Stimulated activated CD8-positive, alpha-beta memory T cell treated with anti-CD3 and anti-CD28 coated beads, Interleukin-15, amount 100 ng/mL, for 48 hours (primary cell): ENCODE data around the gene SARS2.
"Not testable (repeated sequence)": the region's sequence is repeated elsewhere in the genome, so short reads cannot be mapped to it uniquely, and the experiment has no call there.

ENCODE experiments used
- DNase-seq, 2 donors: peaks; one replicate each; pipeline ENCODE4 v3.0.0-alpha.2; 2020; ENCODE audit warnings: low read depth in 2 of 2

Gene SARS2

DNA sequence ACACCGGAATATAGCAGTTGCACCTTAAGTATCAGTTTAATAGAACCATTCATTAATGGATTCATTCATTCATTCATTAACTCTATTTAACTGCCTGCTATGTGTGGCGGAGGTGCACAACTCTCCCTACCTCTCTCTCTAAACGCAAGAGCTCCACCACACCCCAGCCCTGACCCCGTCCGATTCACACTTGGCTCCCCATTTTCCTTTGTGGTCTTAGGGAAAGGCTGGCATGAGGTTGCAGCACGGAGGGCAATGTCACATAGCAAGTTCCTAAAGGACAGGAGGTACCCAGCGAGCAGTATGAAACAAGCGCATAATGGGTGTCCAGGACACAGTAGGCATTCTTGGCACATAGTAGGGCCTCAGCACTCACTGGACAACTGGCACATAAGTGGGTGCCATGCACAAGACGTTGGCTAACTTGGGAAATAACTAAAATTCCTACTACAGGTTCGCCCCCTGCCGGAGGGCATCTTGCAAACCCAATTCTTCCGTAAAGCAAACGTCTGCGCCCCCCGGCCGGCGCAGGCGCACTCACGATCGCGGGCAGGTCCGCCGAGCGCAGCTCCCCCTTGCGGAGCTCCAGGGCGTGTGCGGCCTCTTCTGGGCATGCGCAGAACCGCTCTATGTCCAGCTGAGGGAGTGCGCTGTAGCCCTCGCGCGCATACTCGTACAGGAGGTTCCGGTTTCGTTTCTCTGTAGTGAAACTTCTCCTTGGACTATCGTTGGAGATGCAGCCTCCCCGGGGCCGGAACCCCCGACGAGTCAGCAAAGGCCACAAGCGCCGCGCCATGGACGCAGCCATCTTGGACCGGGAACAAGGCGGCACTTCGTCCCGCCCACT is at the start of gene SARS2:
SARS2 (minus strand) TSS at position 835 of the 847 bp plus-strand sequence; CDS start at position 808, 27 bp downstream.
- peak; percentile 82 to 85 for DNase-seq

- DNase-seq = no peak
These were observed 49.2 kb upstream of the SARS2 start for GRCh38 chr19:38979812-38980211.

- no peak for DNase-seq
These were observed 47.7 kb upstream of the SARS2 start for GRCh38 chr19:38978326-38978689.

GRCh38 chr19:38977445-38978325 is 47.1 kb upstream of the SARS2 start:
- peak; percentile 65 to 76 for DNase-seq

DNA sequence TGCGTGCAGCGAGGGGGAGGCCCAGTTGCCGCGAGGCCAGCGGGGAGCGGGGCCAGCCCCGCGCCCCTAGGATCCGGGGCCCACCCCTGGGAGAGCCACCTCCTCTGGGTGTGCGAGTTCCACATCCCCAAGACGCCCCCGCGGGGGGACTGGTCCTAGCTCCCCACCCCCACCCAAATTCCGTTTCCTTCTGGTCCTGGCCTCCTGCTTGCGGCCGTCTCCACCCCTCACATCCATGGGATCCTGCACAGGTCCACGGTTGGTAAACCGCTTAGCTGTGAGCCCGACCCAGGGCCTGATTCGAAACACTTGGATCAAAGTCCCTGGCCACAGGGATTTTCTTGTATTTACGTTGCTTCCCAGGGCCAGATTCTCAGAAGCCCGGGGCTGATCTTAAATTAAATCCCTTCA is 45.3 kb upstream of the SARS2 start:
- DNase-seq = no peak

DNA sequence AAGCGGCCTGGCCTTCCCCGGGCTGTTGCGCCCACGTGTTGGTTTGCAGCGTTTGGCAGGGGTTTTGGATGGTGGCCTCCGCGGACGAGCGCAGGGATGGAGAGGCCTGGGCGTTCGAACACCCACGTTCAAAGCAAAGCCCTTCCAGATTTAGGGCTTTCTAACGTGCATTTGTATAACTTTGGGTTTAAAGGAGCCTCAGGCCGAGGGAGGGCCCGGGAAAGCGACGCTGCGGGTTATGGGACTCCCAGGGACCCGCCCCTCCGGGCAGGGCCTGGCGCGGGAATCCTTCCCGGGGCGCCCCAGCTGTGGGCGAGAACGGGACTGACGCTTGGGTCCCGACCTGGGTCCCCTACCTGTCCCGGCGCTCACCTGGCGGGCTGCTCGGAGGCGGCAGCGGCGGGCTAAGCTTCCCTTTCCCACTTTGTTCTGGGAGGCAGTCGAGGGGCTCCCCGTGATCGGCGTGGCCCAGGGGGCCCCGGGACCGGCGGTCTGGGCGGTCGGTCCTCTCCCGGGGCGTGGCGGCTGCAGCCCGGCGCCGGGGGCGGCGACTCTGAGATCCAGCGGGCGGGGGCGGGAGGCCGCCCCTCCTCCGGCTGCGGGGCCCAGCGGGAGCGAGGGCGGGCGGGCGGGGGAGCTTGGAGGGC is 44.8 kb upstream of the SARS2 start, which contains the start of gene FBXO17:
FBXO17 (minus strand) TSS at position 529 of the 647 bp plus-strand sequence. CDS start 25,423 bp downstream, outside the sequence.
- no peak for DNase-seq

DNA sequence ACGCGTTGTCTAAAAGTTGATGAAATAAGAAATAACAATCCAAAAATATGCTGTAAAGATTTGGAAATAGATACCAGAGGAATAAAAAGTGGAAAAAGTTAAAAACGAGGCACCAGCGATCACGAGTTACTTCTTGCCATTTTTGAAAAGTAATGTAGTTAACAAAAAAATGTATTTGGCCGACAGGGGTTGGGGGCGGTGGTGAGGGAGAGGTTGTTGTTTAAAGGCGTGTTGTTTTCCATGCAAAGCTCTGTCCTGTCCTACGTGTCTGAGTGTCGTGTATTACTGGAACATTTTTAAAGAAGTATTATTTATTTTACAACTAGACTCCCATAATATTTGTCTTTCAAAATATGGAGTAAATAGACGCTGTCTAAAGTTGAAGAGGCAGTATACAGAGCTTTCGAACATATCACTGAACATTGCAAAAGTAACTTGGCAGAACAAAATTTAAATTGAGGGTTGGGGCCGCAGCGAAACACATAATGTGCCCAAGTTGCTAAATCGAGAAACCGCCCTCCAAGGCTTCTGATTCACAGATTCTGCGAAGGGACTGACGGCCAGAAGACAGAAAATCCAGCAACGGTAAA is 44.2 kb upstream of the SARS2 start:
- DNase-seq = no peak

- no peak for DNase-seq
These were observed 41.1 kb upstream of the SARS2 start for GRCh38 chr19:38971672-38972071.

GRCh38 chr19:38970664-38971532 is 40.3 kb upstream of the SARS2 start:
- DNase-seq = no peak

DNA sequence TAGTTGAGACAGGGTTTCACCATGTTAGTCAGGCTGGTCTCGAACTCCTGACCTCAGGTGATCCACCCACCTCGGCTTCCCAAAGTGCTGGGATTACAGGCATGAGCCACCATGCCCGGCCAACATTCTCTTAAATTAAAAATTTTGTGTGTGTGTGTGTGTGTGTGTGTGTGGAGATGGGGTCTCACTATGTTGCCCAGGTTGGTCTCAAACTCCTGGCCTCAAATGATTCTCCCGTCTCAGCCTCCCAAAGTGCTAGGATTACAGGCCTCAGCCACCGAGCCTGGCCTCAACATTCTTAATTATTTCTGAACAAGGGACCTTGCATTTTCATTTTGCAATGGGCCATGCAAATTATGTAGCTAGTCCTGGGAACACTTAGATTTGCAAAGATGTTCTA is 35.6 kb upstream of the SARS2 start:
- not testable (repeated sequence) for DNase-seq

GRCh38 chr19:38964738-38965137 is 34.2 kb upstream of the SARS2 start:
- no peak for DNase-seq

- DNase-seq = no peak
These were observed 29.1 kb upstream of the SARS2 start for GRCh38 chr19:38959618-38960017.

DNA sequence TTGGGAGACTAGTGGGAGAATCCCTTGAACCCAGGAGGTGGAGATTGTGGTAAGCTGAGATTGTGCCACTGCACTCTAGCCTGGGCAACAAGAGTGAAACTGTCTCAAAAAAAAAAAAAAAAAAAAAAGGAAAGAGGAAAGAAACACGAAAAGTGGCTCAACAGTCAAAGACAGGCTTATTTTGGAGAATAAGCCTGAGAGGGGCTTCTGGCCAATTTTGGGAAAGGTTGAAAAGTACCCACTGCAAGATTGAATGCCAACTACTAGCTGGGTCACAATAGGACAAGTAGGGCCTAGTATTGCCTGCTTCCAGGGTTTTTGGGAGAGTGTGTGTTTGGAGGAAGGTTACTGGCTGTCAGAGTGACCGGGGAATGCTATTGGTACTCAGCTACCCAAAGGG is 27.7 kb upstream of the SARS2 start:
- no peak for DNase-seq

DNA sequence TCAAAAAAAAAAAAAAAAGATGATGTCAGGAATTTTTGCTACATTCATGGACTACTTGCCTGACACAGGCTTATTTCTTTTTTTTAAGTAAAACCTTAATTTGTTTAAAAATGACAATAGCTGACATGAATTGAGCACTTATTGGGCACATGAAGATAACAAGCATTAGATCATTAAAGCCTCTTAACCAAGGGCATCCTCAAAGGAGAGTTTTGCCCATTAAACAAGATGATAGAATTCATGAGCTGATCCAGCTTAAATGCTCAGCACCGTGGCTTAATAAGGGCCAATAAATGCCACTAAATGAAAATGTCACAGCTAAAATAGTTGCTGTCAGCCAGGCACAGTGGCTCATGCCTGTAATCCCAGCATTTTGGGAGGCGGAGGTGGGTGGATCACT is 25.7 kb upstream of the SARS2 start:
- DNase-seq = no peak

GRCh38 chr19:38953677-38954076 is 23.1 kb upstream of the SARS2 start:
- no peak for DNase-seq

DNA sequence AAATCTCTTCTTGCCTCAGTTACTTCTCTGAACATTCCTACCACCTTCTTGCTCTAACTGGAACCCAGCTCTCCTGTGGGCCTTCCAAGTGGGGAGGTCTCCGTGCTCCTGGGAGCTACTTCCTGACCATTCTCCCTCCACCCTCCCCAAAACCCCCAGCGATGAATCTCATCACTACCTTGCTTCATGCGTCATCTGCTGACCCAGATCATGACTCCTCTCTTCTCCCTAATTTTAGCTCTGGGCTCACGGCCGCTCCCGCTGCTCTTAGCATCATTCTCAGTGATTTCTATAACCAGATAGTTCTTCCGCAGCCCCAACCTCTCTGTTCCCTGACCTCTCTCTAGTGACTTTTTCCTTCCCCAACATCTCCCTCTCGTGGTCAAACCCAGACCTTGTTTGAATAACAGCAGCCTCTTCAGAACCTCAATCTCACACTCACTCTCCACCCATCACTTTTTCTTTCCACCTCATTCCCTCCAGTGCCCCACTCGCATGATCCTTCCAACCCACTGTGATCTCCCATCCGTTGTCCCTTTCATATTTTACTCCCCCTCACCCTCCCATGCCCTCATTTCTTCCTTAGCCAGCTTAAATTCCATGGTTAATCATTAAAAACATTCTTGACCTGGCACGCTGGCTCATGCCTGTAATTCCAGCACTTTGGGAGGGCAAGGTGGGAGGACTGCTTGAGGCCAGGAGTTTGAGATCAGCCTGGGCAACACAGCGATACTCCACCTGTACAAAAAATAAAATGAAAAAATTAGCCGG is 22.0 kb upstream of the SARS2 start:
- no peak for DNase-seq

- DNase-seq = no peak
These were observed 20.6 kb upstream of the SARS2 start for GRCh38 chr19:38951187-38951586.

- DNase-seq = peak; percentile 80 to 88
These were observed 19.2 kb upstream of the SARS2 start for GRCh38 chr19:38949580-38950367.
